Measurements from ENCODE around the gene SLC2A11.

The SLC2A11 gene

GRCh38 chr22:23836281-23836680 is 21.4 kb upstream of the SLC2A11 start:
- no peaks in the 10 kb centered on the region for H3K4me1 ChIP-seq (ENCODE audit: insufficient read depth, low read length)
- no peaks in the 10 kb centered on the region; the same call in 1 of the 2 replicates for H3K36me3 ChIP-seq (ENCODE audit: insufficient read depth, low read length)
- H3K9me3 ChIP-seq (ENCODE audit: control insufficient read depth, insufficient read depth, low read length), result no peaks in the 10 kb centered on the region
- no peak overlapping the region for H3K9ac ChIP-seq (ENCODE audit: low read depth, low read length)

- Histone ChIP-seq H3K36me3 (ENCODE audit: insufficient read depth, low read length) (no peaks in the 10 kb centered on the region; the same call in 1 of the 2 replicates), H3K9me3 (ENCODE audit: control insufficient read depth, insufficient read depth, low read length) (no peaks in the 10 kb centered on the region), H3K9ac (ENCODE audit: low read depth, low read length) (no peak overlapping the region), H3K4me1 (ENCODE audit: insufficient read depth, low read length) (peaks cover 4% of the 10 kb centered on the region; the same call in 1 of the 2 replicates)
Observed at GRCh38 chr22:23836692-23837495, 20.8 kb upstream of the SLC2A11 start.

GRCh38 chr22:23837496-23837859 is 20.2 kb upstream of the SLC2A11 start:
- no peaks in the 10 kb centered on the region; the same call in 1 of the 2 replicates for H3K36me3 ChIP-seq (ENCODE audit: insufficient read depth, low read length)
- H3K9ac ChIP-seq (ENCODE audit: low read depth, low read length), result no peak overlapping the region
- peaks cover 4% of the 10 kb centered on the region; the same call in 1 of the 2 replicates for H3K4me1 ChIP-seq (ENCODE audit: insufficient read depth, low read length)
- no peaks in the 10 kb centered on the region for H3K9me3 ChIP-seq (ENCODE audit: control insufficient read depth, insufficient read depth, low read length)

- Histone ChIP-seq H3K9ac (ENCODE audit: low read depth, low read length) (peak overlapping the region; percentile 41; the same call in 1 of the 2 replicates), H3K9me3 (ENCODE audit: control insufficient read depth, insufficient read depth, low read length) (no peaks in the 10 kb centered on the region), H3K36me3 (ENCODE audit: insufficient read depth, low read length) (no peaks in the 10 kb centered on the region; the same call in 1 of the 2 replicates), H3K4me1 (ENCODE audit: insufficient read depth, low read length) (peaks cover 4% of the 10 kb centered on the region; the same call in 1 of the 2 replicates)
Observed at GRCh38 chr22:23837911-23838680, 19.6 kb upstream of the SLC2A11 start.

- H3K4me1 ChIP-seq (ENCODE audit: insufficient read depth, low read length), result peaks cover 4% of the 10 kb centered on the region; the same call in 1 of the 2 replicates
- H3K9me3 ChIP-seq (ENCODE audit: control insufficient read depth, insufficient read depth, low read length), result no peaks in the 10 kb centered on the region
- peak within 1 kb of the TSS; percentile 43; the same call in 1 of the 2 replicates for H3K9ac ChIP-seq (ENCODE audit: low read depth, low read length)
- H3K36me3 ChIP-seq (ENCODE audit: insufficient read depth, low read length), result no peaks in the 10 kb centered on the region
Observed at GRCh38 chr22:23838681-23839468, 18.8 kb upstream of the SLC2A11 start, which contains the start of gene DERL3. TSS of gene DERL3 (minus strand) at chr22:23839006. CDS start at chr22:23838987, 19 bp downstream.

GRCh38 chr22:23840026-23840425 is 17.6 kb upstream of the SLC2A11 start:
- Histone ChIP-seq H3K9me3 (ENCODE audit: control insufficient read depth, insufficient read depth, low read length) (no peaks in the 10 kb centered on the region), H3K36me3 (ENCODE audit: insufficient read depth, low read length) (no peaks in the 10 kb centered on the region), H3K4me1 (ENCODE audit: insufficient read depth, low read length) (peaks cover 4% of the 10 kb centered on the region; the same call in 1 of the 2 replicates), H3K9ac (ENCODE audit: low read depth, low read length) (no peak overlapping the region)

GRCh38 chr22:23841292-23841691 is 16.4 kb upstream of the SLC2A11 start:
- Histone ChIP-seq H3K36me3 (ENCODE audit: insufficient read depth, low read length) (no peaks in the 10 kb centered on the region), H3K9me3 (ENCODE audit: control insufficient read depth, insufficient read depth, low read length) (no peaks in the 10 kb centered on the region), H3K9ac (ENCODE audit: low read depth, low read length) (no peak overlapping the region), H3K4me1 (ENCODE audit: insufficient read depth, low read length) (peaks cover 13% of the 10 kb centered on the region)

- Histone ChIP-seq H3K36me3 (ENCODE audit: insufficient read depth, low read length) (no peaks in the 10 kb centered on the region), H3K4me1 (ENCODE audit: insufficient read depth, low read length) (peaks cover 19% of the 10 kb centered on the region), H3K9ac (ENCODE audit: low read depth, low read length) (no peak overlapping the region), H3K9me3 (ENCODE audit: control insufficient read depth, insufficient read depth, low read length) (no peaks in the 10 kb centered on the region)
Observed at GRCh38 chr22:23841736-23842445, 15.8 kb upstream of the SLC2A11 start.

GRCh38 chr22:23842599-23842998 is 15.1 kb upstream of the SLC2A11 start:
- Histone ChIP-seq H3K4me1 (ENCODE audit: insufficient read depth, low read length) (peaks cover 21% of the 10 kb centered on the region), H3K36me3 (ENCODE audit: insufficient read depth, low read length) (no peaks in the 10 kb centered on the region), H3K9me3 (ENCODE audit: control insufficient read depth, insufficient read depth, low read length) (no peaks in the 10 kb centered on the region), H3K9ac (ENCODE audit: low read depth, low read length) (no peak overlapping the region)

- no peaks in the 10 kb centered on the region for H3K36me3 ChIP-seq (ENCODE audit: insufficient read depth, low read length)
- H3K9ac ChIP-seq (ENCODE audit: low read depth, low read length), result no peak overlapping the region
- H3K9me3 ChIP-seq (ENCODE audit: control insufficient read depth, insufficient read depth, low read length), result no peaks in the 10 kb centered on the region
- H3K4me1 ChIP-seq (ENCODE audit: insufficient read depth, low read length), result peaks cover 26% of the 10 kb centered on the region
Observed at GRCh38 chr22:23844739-23845202, 12.9 kb upstream of the SLC2A11 start.

- peaks cover 26% of the 10 kb centered on the region for H3K4me1 ChIP-seq (ENCODE audit: insufficient read depth, low read length)
- no peaks in the 10 kb centered on the region for H3K9me3 ChIP-seq (ENCODE audit: control insufficient read depth, insufficient read depth, low read length)
- no peak overlapping the region for H3K9ac ChIP-seq (ENCODE audit: low read depth, low read length)
- H3K36me3 ChIP-seq (ENCODE audit: insufficient read depth, low read length), result no peaks in the 10 kb centered on the region
Observed at GRCh38 chr22:23845265-23846080, 12.2 kb upstream of the SLC2A11 start.

GRCh38 chr22:23846081-23846469 is 11.6 kb upstream of the SLC2A11 start:
- no peak overlapping the region for H3K9ac ChIP-seq (ENCODE audit: low read depth, low read length)
- no peaks in the 10 kb centered on the region for H3K36me3 ChIP-seq (ENCODE audit: insufficient read depth, low read length)
- peaks cover 26% of the 10 kb centered on the region for H3K4me1 ChIP-seq (ENCODE audit: insufficient read depth, low read length)
- no peaks in the 10 kb centered on the region for H3K9me3 ChIP-seq (ENCODE audit: control insufficient read depth, insufficient read depth, low read length)

All from ES-I3 (cell line).